Hepatocyte (in vitro differentiated cells): ENCODE measurements around the gene PRRC2A. TPM values are rescaled to one million over a fixed set of nuclear protein-coding genes. Genes with fewer than 3 reads are reported as not detected.

Experiments
- DNase-seq: peaks from one replicate; pipeline ENCODE4 v3.0.0-alpha.2; 2016; ENCODE audit warnings: low spot score
- H2AFZ ChIP-seq: fragments of 200-600 bp; sonication (generic); 2 replicates; pipeline ENCODE4 v1.6.0; 2016; ENCODE audit warnings: antibody characterized with exemption, mild to moderate bottlenecking
- H3K27ac ChIP-seq: fragments of 200-600 bp; sonication (generic); 2 replicates; pipeline ENCODE4 v1.5.1; 2016; ENCODE audit warnings: mild to moderate bottlenecking
- H3K27me3 ChIP-seq: fragments of 200-600 bp; sonication (generic); 2 replicates; pipeline ENCODE4 v1.6.1; 2016
- H3K36me3 ChIP-seq: fragments of 200-600 bp; sonication (generic); replicated peaks from 2 replicates; pipeline ENCODE4 v1.5.1; 2016; ENCODE audit warnings: low read depth; ENCODE audit not compliant: insufficient read depth
- H3K4me1 ChIP-seq: fragments of 200-600 bp; sonication (generic); 2 replicates; pipeline ENCODE4 v1.5.1; 2016; ENCODE audit warnings: mild to moderate bottlenecking, moderate library complexity; ENCODE audit not compliant: insufficient read depth
- H3K4me2 ChIP-seq: fragments of 200-600 bp; sonication (generic); 2 replicates; pipeline ENCODE4 v1.6.0; 2016
- H3K4me3 ChIP-seq: fragments of 200-600 bp; sonication (generic); 2 replicates; pipeline ENCODE4 v1.5.1; 2016; ENCODE audit warnings: mild to moderate bottlenecking
- H3K79me2 ChIP-seq: fragments of 200-600 bp; sonication (generic); 2 replicates; pipeline ENCODE4 v1.6.0; 2017; ENCODE audit warnings: mild to moderate bottlenecking
- H3K9me2 ChIP-seq: fragments of 200-600 bp; sonication (generic); replicated peaks from 2 replicates; pipeline ENCODE4 v1.6.0; 2017; ENCODE audit warnings: mild to moderate bottlenecking; ENCODE audit not compliant: insufficient read depth
- H3K9me3 ChIP-seq: fragments of 200-600 bp; sonication (generic); 2 replicates; pipeline ENCODE4 v1.5.1; 2016; ENCODE audit warnings: low read depth, mild to moderate bottlenecking
- H4K20me1 ChIP-seq: fragments of 200-600 bp; sonication (generic); 2 replicates; pipeline ENCODE4 v1.6.0; 2016; ENCODE audit warnings: mild to moderate bottlenecking; ENCODE audit not compliant: insufficient read depth, poor library complexity, severe bottlenecking
- CTCF ChIP-seq: fragments of 200-600 bp; sonication (generic); IDR thresholded peaks from 2 replicates; pipeline ENCODE4 v1.5.1; 2016; ENCODE audit warnings: antibody characterized with exemption, mild to moderate bottlenecking; ENCODE audit not compliant: poor library complexity
- EZH2 ChIP-seq: fragments of 200-600 bp; sonication (generic); IDR thresholded peaks from 2 replicates; pipeline ENCODE4 v1.6.1; 2016; ENCODE audit warnings: antibody characterized with exemption, mild to moderate bottlenecking, borderline replicate concordance
- EZH2phosphoT487 ChIP-seq: fragments of 200-600 bp; sonication (generic); IDR thresholded peaks from one replicate; pipeline ENCODE4 v1.6.1; 2018; ENCODE audit warnings: antibody characterized with exemption, mild to moderate bottlenecking, low read depth, moderate library complexity; ENCODE audit not compliant: unreplicated experiment, severe bottlenecking
- WGBS: methylation state at CpG from one replicate; pipeline ENCODE4 v1.1.6; 2016; ENCODE audit warnings: low lambda C conversion rate; ENCODE audit errors: missing lambda C conversion rate; 5-methylcytosine and 5-hydroxymethylcytosine counted together
- polyA plus RNA-seq: library from polyadenylated mRNA; unstranded; fragments of >200 nt; fragmentation: Nextera tagmentation; extraction: Ambion mirVana; gene quantifications from 2 replicates; pipeline ENCODE4 v1.2.1, GENCODE V29; 2016
- total RNA-seq: library from RNA; depleted of rRNA; stranded (reverse); fragments of >200 nt; gene quantifications from 2 replicates; pipeline ENCODE4 v1.2.3, GENCODE V29; 2014

The PRRC2A gene
- total and polyA plus RNA-seq, 2 experiments from 2014 or later = 47.5 to 50.2 TPM

DNA sequence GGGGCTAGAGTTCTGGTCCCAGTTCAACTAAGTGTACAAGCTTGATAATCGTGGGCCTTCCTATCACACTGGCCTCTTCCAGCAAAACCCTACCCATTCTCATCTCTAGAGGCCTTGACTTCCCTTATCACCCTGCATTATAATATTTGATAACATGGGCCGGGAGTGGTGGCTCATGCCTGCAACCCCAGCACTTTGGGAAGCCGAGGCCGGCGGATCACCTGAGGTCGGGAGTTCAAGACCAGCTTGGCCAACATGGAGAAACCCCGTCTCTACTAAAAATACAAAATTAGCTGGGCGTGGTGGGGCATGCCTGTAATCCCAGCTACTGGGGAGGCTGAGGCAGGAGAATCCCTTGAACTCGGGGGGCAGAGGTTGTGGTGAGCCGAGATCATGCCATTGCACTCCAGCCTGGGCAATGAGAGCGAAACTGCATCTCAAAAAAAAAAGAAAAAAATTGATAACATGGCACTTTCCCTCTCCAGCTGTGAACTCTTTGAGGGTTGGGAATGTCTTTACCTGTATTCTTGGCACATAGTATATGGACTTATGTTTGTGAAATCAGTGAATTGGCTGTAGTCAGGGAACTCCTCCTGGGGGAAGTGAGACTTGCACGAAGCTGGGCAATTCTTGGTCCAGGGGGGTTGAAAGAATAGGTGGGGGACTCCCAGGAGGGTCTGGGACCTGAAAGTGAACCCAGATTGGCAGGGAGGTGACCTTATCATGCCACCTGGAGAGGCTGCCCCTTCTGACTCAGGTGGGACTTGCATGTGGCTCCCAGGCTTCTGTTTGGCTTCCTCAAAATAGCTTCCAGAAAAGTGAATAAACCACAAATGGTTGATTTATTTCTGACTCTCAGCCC, 41.0 kb downstream of the PRRC2A start:
- no peaks in the 10 kb centered on the region for H3K36me3 ChIP-seq

GRCh38 chr6:31662124-31662723, 41.7 kb downstream of the PRRC2A start:
- Histone ChIP-seq H3K9me2 (no peaks in the 10 kb centered on the region), H4K20me1 (peaks cover 13% of the 10 kb centered on the region), H3K4me1 (peaks cover 34% of the 10 kb centered on the region), H3K4me3 (no peak overlapping the region), H3K4me2 (no peak overlapping the region), H3K27me3 (no peaks in the 10 kb centered on the region), H3K79me2 (peaks cover 78% of the 10 kb centered on the region), H2AFZ (no peak overlapping the region), H3K9me3 (no peaks in the 10 kb centered on the region), H3K27ac (no peak overlapping the region), H3K36me3 (no peaks in the 10 kb centered on the region)
- TF ChIP-seq EZH2 = no peak
- no peak for TF ChIP-seq CTCF
- TF ChIP-seq EZH2phosphoT487 = no peak
- 95% methylated on average over 12 of the region's 12 CpGs for WGBS
- no peak for DNase-seq

More for the DNA sequence above, 41.0 kb downstream of the PRRC2A start:
- Histone ChIP-seq H3K9me3 (no peaks in the 10 kb centered on the region), H3K4me3 (peak overlapping the region; percentile 55), H3K27ac (peak overlapping the region; percentile 89), H3K9me2 (no peaks in the 10 kb centered on the region), H3K79me2 (peaks cover 74% of the 10 kb centered on the region), H3K4me1 (peaks cover 34% of the 10 kb centered on the region), H4K20me1 (peaks cover 13% of the 10 kb centered on the region), H2AFZ (no peak overlapping the region), H3K4me2 (peak overlapping the region; percentile 97), H3K27me3 (no peaks in the 10 kb centered on the region)
- TF ChIP-seq EZH2phosphoT487 (no peak), EZH2 (no peak)
- 93% methylated on average over 12 of the region's 12 CpGs for WGBS
- DNase-seq = no peak

DNA sequence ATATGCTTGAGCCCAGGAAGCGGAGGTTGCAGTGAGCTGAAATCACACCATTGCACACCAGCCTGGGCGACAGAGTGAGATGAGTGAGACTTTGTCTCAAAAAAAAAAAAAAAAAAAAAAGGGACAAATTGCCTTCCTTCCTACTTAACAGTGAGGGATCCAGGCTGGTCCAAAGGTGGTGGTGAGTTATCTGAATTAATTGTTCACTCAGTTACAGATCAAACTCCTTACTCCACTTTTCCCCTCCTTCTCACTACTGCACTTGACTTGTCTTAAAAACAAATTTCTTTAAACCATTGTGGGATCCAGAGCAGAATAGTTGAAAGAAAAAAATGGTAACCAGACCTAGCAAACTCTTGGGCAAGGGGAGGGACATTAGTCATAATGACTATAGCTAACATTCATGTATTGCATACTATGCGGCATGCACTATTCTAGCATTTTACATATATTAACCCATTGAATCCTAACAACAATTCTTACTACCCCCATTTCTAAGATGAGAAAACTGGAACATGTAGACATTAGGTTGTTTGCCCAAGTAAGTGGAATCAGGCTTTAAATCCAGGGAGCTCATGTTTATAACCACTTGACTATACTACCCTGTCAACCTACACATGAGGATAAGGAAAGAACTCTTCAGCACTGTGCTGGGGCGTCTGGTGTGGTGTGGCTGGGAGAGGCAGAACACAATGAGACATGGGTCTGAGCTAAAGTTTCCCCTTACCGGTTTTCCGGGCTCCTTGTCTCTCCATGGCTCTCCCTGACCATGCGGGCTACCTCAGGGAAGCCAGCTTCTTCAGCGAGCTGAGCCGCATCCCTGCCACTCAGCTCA, 42.8 kb downstream of the PRRC2A start:
- peaks cover 34% of the 10 kb centered on the region for H3K4me1 ChIP-seq

More for the DNA sequence above, 42.8 kb downstream of the PRRC2A start:
- Histone ChIP-seq H3K4me3 (no peak overlapping the region), H3K4me2 (peak overlapping the region; percentile 81), H3K9me3 (no peaks in the 10 kb centered on the region), H4K20me1 (peaks cover 13% of the 10 kb centered on the region), H3K36me3 (no peaks in the 10 kb centered on the region), H3K9me2 (no peaks in the 10 kb centered on the region), H2AFZ (no peak overlapping the region), H3K27me3 (no peaks in the 10 kb centered on the region), H3K79me2 (peaks cover 78% of the 10 kb centered on the region), H3K27ac (peak overlapping the region; percentile 93)
- WGBS = 72% methylated on average over 8 of the region's 9 CpGs
- TF ChIP-seq EZH2 = no peak
- no peak for TF ChIP-seq CTCF
- no peak for TF ChIP-seq EZH2phosphoT487
- DNase-seq = no peak
